HG02973 (cell line): ENCODE results near the gene MPHOSPH6.
"Not testable (repeated sequence)": the region's sequence is repeated elsewhere in the genome, so short reads cannot be mapped to it uniquely, and the experiment has no call there.

Source experiments
- ATAC-seq: cut with Tn5 transposase; IDR thresholded peaks from one replicate; pipeline ENCODE4 v1.9.1; 2021; ENCODE audit warnings: moderate library complexity; ENCODE audit not compliant: unreplicated experiment

MPHOSPH6 gene, protein sequence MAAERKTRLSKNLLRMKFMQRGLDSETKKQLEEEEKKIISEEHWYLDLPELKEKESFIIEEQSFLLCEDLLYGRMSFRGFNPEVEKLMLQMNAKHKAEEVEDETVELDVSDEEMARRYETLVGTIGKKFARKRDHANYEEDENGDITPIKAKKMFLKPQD

DNA sequence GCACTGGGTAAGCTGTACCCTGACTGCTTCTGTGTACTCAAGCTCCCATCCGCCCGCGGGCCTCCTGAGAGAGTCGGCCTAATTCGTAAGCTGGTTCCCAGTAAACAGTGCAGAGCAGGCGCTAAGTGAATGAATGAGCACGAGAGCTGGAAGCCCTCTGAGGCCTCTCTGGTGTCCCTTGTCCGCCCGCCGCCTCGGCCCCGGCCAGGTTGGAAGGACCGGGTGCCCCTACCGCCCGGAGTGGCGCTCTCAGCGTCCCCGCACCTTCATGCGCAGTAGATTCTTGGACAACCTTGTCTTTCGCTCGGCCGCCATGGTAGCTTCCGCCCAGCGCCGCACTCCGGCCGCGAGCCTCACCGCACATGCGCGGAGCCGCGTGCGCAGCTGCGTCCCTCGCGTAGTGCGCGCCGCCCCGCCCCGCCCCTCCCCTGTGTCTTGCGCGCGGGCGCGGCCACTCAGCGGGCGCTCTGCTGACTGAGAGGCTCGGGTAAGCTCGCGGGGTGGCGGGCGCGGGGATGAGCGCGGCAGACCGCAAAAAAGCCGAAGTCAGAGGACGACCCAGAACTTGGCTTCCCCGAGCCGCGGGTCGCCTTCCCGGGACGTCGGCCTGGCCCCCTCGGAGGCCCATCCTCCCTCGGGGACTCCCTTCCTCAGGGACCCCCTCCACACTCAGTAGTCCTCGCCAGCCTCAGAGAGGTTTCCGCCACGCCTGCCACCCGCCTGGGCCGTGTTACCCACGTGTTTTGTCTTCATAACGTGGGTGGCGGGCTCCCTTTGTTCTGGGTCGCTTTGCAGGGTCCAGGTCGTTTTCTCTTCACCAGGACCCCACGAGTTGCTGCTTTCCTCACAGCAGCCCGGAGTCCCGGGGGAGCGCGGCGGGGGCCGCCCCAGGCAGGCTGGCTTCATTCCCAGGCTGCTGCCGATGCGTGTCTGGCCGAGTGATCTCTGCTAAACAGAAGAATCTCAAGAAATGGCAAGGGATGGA, at the start of gene MPHOSPH6:
Gene MPHOSPH6, minus strand, starts transcription at position 364 of the 985 bp plus-strand sequence. Its CDS starts 49 bp downstream, at position 315.
- peak; percentile 88 for ATAC-seq

DNA sequence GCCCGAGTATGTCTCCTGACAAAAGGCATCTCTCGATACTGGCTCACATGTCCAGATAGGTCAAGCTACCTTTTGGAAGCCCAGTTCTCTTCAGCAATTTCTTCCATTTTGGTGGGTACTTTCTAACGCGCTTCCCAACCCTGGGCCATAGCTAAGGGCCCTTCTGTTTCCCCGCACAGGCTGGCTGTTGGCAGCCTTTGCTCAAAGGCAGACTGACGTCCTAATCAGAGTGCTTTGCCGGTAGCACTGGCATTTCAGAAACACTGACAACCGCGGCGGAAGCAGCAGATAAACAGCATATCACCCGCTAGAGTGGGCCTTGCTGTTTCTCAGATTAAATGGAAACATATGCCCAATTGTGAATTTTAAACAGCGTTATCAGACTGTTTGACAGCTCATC, 49.3 kb upstream of the MPHOSPH6 start:
- ATAC-seq, result no peak

DNA sequence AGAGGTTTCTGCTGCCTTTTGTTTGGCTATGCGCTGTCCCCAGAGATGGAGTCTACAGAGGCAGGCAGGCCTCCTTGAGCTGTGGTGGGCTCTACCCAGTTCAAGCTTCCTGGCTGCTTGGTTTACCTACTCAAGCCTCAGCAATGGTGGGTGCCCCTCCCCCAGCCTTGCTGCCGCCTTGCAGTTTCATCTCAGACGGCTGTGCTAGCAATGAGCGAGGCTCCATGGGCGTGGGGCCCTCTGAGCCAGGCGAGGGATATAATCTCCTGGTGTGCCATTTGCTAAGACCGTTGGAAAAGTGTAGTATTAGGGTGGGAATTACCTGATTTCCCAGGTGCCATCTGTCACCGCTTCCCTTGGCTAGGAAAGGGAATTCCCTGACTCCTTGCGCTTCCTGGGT, 39.3 kb upstream of the MPHOSPH6 start:
- ATAC-seq, result not testable (repeated sequence)

DNA sequence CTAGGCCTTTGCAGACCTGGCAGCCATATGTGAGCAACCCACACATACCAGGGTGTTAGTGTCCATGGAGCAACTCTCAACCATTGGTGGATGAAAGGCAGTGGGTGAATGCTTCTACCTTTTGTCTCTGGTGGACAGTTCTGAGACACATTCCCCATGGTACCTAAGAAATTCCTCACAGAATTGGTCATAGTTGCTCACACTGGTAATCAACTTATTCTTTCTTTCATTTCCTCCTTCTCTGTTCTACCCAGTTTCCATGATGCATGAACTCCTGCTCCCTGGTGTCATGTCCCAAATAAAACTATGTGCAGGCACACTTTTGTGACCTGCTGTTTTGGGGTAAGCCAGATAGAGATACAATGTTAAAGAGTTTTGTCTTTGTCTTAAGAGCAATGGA, 33.2 kb upstream of the MPHOSPH6 start:
- ATAC-seq, result no peak

DNA sequence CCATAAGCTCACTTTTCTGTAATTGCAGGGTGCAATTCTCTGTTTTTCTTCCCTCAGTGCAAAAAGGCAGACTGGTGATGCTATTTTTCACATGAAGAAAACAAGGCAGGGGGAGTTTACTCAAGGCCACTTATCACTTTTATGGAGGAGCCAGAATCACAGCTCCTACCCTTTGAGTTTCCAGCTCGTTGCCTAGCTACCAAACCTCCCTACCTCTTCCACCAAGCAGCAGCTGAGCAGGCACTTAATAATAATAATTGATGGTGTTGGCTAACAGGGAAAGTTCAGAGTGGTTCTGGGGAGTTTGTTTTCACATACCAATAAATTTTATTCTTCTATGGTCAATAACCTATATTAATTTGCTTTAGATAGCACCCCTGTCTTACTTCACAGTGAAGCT, 31.9 kb upstream of the MPHOSPH6 start:
- ATAC-seq, result no peak

DNA sequence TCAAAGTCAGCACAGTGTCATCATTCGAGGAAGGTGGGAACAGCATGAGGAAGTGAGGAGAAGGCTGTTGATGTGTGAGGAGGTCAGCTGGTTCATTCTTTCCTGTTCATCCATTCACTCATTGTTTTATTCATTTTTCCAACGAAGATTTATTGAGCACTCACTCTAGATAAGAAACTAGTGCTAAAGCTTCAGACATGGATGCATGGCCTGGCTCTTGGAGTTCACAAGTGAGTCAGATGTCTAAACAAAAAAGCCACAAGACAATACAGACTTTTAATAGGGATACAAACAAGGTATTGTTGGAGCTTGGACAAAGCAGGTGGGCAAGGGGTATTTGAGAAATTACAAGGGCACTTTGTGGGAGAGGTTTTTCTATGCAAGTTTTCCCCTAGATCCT, 31.3 kb upstream of the MPHOSPH6 start:
- no peak for ATAC-seq

DNA sequence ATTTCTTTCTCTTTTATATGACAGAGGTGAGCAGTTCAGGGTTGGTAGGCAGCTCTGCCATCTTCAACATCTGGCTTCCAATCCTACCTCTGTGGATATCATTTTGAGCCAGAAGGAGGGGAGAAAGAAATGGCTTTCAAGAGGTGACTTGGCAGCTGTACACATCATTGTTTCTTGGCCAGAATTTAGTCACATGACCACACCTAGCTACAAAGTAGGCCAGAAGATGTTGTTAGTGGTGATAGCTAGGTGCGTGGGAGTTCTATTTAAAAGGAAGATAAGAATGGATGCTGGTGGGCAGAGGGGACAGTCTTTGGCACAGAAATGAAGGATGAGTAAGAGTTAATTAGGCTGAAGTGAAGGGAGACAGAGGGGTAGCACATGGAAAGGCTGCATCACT, 29.2 kb upstream of the MPHOSPH6 start:
- ATAC-seq, result no peak

DNA sequence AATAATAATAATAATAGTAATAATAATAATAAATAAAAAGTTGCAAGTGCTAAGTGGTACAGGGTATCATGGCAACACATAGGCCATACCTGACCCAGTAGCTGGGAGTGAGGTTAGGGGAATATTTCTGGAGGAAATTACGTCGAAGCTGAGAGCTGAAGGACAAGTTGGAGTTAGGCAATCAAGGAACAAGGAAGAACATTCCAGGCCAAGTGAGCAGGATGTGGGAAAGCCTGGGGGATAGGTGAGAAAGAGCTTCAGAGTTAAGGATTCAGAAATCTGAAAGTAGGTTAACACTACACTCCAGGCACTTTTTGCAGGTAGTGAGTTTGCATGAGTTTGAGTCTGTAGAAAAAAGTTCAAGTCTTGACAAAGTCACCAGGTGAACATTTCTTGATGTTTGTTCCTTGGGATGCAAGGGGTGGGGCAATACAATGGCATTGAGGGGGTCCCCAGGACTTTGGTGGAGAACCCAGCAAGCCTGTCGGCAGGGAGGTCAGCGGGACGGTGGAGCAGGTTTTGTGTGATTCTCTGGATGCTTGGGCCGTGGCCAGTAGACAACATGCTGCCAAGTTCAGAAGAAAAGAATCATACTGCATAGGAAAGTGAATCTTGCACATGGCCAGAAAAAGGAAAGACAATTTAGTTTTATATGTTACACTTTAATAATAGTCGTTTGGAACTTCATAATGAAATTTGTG, 27.7 kb upstream of the MPHOSPH6 start:
- ATAC-seq, result no peak

DNA sequence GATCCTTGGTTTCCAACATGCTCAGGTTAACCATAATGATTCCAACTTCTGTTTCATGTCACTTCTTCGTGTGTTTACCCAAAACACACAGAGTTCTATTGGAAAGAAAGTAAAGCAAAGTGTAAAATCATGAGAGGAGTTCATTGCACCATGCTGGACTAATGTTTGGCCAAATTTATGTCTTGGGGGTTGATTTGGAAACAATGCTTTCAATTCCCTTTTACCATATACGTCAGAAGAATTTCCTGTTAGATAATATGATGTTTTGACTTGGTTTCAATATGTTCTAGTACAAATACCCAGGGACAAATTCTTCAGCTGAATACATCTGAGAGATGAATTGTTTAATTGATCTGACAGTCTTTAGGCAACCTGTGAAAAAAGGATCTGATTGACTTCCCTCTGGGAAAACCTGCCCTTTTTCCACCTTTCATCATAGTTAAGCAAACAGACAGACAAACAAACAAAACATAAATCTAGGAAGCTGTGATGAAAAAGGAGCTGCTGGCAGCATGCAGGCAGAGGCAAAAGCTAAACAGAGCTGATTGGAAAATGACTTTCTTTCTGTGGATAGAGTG, 26.0 kb upstream of the MPHOSPH6 start:
- ATAC-seq, result no peak

DNA sequence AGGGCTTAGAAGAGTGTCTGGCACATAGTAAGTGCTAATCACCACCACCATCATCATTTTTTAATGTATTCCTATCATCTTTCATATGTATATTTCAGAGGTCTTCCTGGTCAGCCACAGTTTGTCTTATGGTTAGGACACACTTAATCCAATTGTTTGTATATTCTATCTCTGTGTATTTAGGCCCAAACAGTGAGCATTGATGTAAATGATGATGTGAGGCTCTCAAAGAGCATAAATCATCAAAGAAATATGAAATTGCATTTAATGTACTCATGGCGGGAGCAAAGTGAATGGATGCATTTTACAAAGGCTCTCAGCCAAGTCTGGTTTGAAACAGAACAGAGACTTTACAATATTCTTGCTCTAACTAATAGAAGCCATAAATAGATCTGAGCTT, 24.1 kb upstream of the MPHOSPH6 start:
- no peak for ATAC-seq

DNA sequence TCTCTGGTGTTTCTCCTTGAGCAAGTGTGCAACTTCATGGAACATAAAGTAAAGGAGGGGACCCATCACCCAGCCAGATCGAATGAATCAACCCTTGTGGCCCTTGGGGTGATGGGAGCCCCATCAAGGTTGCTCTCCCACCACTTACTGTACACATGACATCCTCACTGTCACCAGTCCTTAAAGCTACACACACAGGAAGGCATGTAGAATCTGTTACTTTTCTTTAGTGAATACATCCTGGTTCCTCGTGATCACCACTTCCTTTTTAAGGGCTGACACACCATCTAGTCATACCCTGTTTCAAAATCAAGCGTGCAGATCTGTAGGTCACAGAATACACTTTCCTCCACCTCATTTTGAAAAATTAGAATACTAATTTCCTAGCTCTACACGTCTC, 22.6 kb upstream of the MPHOSPH6 start:
- ATAC-seq, result no peak

DNA sequence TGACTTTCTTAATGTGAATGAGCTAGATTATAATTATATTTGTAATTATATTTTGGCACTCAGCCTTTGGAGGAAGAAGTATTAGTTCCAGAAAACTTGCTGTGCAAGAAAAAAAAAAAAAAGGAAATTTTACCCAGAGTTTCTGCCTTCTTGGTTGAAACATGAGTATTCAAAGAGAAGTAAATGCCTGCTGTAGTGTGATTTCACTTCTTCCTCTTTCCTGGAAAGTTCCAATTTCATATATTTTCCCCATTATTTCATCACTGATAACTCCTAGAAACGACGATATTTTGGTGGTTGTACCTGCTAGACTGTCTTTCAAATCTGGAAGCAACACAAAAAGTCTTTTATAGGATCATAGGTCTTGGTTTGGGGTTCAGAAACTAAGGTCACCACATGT, 20.4 kb upstream of the MPHOSPH6 start:
- ATAC-seq, result no peak

DNA sequence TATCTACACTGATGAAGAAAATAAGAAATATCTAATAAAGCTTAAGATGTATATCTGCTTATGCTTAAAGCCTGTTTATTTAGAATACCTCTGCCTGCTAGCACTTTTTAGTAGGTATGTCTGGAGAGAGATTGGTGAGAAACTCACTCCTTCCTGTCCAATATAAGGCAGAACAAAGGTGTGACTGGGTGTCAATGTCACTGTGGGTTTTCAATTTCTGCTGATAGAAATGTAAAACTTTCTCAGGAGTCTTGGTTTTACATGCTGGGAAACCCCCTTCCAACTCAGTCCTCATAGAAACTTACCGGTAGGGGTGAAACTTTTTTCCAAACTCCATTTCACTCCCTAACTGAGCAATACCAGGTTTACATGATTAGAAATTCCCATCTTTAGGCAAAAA, 17.8 kb upstream of the MPHOSPH6 start:
- ATAC-seq, result no peak

DNA sequence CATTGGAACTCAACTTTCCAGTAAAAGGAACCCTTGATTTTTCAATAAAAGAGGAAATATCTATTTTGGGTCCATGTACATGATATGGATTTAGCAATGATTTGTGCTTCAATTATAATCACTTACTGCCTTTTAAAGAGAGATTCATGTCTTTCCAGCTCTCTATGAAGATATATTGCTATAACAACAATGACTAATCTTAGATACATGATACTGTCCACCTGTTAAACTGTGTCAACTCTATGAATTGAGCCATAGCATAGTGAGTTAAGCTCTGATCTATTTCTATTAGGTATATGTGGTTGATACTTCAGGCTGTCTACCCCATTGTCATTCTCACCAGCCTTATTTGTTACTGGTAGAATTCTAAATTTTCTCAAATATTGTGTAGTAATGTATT, 15.0 kb upstream of the MPHOSPH6 start:
- ATAC-seq, result no peak

DNA sequence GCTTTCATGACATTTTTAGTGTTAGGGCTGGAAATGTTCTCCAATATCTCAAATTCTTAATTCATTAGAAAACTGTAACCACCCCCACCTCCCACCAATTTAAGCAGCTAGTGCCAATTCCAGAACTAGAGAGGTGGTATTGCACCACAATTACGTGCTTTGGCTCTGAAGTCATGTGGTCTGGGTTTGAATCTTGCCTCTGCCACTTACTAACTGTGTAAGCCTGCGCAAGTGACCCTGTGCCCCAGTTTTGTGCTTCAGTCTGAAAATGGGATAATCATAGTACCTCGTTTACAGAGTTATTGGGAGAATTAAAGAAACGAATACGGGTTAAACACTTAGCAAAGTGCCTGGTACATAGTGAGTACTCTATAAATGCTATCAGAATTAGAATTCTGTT, 14.2 kb upstream of the MPHOSPH6 start:
- no peak for ATAC-seq

DNA sequence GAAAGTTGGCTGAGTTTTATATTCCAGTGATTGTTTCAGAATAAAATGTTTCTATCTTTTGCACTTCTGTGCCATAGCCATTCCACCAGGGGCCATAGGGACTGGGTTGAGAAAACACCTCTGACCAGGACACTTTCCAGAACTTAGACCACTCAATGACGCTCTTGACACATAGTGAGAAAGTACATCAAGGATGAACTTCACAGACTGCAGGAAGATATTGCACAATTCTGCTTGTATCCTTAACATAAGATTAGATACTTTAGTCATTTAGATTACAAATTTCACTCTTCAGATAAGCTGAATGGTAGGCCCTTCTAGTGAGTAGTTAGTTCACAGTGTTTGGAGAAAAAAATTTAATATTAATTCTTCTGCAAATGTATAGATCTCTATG, 13.0 kb upstream of the MPHOSPH6 start:
- ATAC-seq, result no peak

DNA sequence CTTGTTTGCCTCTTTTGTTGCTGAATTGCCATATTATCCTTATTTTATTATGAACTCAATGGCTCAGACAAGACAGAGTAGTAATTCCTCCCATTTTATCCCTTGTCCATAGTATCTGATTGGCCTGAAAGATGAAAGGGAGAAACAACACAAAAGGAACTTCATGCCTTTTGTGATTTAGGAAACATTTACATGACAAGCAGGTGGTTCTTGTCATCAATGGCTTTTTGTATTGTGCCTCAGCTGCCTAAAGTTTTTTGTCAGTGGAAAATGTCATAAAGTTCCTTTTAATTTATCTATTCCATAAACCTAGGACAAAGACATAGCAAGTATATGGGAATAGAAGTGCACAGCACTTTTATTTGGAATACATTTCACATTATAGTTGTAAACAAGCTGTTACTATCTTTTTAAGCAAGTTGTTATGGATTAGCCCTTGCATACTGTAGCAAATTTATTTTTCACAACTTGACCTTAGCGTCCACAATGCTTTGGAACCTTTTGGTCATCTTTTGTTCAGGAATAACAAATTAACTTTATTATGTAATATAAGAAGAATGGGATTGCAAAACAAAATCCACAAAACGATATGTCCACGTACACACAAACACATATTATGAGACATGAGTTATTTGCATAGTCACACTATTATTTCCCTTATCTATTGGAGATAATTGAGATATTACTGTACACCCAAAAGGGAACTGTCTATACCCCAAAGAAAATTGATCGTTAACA, 12.4 kb upstream of the MPHOSPH6 start:
- ATAC-seq, result no peak

DNA sequence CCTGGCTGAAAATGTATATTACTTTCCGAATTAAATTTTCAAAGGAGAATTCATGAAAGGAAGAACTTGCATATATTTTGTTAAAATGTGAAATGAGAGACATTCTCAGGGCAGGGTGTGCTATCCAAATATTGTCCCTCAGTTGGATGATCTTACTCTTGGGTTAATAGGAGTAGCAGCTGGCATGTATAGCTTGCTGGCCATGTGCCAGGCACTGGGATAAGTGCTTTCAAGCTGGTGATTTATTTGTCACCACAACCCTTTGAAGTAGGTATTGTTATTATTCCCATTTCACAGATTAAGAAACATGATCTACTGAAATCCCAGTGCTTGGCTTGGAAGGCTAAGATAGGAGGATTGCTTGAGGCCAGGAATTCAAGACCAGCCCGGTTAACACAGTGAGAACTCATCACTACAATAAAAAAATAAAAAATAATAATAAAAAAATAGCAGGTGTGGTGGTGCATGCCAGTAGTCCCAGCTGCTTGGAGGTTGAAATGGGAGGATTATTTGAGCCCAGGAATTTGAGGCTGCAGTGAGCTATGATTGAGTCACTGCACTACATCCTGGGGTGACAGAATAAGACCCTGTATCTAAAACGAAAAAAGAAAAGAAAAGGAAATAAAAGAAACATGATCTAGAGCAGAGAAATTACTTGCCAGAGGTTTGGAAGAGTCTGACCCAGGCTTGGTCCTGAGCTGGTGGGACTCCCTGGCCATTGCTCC, 11.6 kb upstream of the MPHOSPH6 start:
- ATAC-seq, result no peak

DNA sequence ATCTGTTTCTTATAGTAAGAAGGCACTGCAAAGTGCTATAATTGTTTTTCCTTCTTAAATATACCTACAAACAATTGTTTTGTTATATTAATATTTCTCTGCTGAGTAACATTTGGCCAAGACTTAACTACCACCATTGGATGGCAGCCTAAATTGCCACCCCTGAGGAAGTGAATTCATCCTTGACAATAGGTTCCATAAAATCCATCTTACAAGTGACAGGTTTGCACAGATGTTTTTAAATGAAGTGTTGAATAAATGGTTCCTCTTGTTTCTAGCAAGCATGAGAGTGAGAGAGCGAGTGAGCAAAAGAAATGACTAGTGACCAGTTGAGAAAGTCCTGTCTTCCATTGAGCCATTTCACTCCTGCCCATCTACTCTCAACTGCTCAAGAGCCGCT, 8.3 kb upstream of the MPHOSPH6 start:
- ATAC-seq, result no peak

DNA sequence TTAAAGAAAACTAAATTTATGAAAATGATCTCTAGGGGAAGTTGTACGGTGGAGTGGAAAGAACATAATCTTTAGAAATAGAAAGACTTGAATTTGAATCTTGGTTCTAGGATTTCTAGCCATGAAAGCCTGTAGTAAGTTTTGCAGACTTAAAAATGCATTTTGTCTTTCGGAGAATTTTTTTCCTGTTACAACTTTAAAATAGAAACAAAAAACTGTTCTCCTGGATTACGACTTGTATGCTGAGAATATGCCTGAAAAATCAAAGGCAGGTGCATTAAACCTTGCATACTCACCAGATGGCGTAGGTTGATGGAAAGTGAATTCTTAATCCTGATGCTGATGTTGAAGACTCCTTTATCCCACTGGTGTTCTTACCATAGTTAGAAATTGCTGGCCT, 7.5 kb upstream of the MPHOSPH6 start:
- no peak for ATAC-seq
